Ramos (cell line): Measurements from ENCODE around the gene WDR37.

Experiments
- in situ Hi-C: fragments of 300-500 bp; cut with MboI; formaldehyde crosslinking; loops from one replicate; pipeline ENCODE4 v1.14.3; 2022; ENCODE audit warnings: low sequenced_read_pairs; ENCODE audit not compliant: unreplicated experiment

WDR37 gene

DNA sequence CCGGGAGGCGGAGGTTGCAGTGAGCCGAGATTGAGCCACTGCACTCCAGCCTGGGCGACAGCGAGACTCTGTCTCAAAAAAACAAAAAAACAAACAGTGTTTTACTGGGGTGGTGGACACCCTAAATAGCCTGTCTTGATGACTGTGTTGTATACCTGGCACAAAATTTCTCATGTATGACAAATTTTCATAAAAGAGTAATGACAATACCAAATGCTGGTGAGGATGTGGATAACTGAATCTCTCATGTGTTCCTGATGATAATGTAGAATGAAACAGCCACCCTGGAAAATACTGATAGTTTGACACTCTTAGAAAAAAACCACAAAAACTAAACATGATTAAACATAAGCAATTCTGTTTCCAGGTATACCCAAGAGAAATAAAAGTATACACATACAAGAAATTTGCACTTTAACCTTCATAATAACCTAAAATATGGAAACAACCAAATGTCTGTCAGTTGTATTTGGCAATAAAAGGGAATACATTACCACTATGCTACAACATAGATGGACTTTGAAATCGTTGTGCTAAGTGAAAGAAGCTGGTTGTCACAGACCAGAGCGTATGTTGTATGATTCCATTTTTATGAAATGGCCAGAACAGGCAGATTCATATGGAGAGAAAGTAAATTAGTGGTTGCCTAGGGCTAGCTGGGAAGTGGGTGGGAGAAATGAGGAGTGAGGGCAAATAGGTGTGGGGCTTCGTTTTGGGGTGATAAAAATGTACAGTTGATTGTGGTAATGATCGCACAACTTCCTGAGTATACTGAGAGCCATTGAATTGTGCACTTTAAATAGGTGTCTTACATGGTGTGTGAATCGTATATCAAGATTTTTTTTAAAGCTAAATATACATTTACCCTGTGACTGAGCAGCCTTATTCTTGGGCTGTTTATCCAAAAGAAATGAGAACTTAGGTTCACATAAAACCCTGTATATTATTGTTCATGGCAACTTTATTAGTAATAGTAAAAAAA lies 12.5 kb downstream of the WDR37 start:
- in situ Hi-C loops, result no loop called here

DNA sequence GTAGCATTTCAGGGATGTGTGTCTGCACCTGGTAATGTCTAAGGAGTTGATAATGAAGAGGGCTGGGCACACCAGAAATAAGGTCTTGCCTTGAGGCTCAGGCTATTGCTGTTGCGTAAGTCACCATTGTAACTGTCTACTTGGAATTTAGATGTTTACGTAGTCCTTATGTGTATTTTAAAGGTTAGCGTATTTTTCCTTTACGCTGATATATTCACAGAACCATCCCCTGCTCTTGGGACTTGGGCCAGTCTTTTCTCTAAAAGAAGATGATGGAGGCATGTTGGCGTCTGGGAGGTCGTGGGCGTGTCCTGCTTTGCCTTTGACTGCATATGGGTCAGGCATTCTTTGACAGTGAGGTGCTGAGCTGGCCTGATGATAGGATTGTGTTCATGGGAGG lies 14.7 kb downstream of the WDR37 start:
- in situ Hi-C loops, result no loop called here

DNA sequence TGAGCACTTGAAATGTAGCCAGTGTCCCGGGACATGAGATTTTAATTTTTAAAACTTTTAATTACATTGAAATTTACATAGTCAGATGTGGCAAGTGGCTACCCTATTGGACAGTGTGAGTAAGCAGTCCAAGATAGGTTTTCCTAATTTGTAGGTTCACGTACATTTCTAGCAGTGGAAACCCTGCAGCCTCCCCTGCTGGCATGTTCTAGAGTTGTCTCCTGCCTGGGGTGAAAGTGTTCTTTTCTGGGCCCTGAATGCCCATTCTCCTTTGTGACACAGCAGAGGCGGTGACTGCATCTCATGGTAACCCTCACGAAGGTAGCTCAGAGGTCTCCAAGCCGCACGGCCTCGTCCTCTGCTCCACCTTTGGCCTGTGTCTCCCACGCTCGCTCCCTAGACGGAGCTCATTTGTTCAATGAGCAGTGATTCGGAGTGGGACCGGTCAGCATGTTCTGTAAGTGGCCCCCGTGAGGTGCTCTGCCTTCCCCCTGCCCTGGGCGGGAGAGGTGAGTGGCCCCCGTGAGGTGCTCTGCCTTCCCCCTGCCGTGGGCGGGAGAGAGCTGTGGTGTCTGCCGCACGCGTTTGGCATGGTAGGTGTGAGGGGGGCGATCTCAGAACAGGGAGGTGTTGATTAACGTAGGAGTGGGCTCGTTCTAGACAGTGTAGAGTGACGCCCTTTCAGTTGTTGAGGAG lies 18.0 kb downstream of the WDR37 start:
- in situ Hi-C loops, result no loop called here

DNA sequence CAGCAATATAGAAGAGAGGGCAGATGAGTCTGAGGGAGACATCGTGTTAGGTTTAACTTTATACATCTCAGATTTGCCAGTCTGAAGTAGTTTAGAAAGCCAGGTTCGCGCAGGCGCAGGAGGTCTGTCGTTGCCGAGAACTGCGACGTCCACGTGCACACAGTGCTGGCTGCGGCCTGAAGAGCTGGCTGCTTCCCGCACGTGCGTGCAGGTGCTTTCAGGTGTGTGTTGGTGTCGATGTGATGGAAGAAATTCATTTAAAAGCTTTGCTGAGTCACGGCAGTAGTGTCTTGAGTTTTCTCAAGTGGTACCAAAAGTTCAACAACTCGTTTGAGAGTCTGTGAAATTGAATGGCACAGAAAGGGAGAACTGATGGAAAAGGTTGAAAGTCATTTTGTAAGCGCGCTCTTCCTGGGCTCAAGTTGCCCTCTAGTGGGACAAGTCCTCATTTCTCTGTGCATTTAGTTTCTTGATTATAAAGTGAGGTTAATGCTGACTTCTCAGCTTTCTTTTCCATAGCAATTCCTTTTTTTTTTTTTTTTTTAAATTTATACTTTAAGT lies 18.6 kb downstream of the WDR37 start:
- in situ Hi-C loops, result no loop called here

- in situ Hi-C loops, result no loop called here
Measured at GRCh38 chr10:1078668-1079067, 22.5 kb downstream of the WDR37 start.

- in situ Hi-C loops, result no loop called here
Measured at GRCh38 chr10:1083581-1083980, 27.4 kb downstream of the WDR37 start.

DNA sequence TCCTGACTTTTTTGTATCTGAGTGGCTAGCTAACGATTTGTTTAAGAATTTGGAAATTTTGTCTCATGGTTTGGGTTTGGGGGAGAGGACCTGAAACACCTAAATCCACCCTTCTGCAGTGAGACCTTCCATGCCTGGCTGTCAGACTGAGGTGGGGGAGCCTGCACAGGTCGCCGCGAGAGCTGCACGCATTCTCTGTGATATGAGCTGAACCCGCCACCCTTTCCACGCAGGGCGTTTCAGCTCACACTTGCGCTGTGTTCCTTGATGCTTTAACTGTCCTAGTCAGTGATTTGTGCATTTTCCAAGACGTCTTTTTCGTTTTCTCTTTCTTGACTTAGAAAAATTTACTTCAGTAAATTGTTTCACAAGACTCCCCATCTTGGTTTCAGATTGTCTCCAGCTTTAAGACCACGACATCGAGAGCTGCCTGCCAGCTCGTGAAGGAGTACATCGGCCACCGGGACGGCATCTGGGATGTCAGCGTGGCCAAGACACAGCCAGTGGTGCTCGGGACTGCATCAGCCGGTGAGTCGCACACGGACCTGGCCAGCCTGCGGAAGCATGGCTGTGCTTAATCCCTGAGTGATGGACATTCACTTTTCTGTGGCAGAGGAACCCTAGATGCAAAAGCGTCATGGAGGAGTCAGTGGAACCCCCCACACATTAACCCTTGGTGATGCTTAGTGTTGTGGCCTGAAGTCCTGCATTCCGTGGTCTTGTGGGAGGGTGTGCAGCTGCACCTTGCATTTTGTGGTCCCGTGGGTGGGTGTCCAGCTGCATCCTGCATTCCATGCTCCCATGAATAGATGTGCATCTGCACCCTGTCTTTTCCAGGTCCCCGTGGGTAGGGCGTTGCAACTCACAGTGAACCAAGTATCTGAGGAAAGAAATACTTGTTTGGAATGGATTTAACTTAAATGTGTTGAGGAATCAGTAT lies 28.1 kb downstream of the WDR37 start:
- in situ Hi-C loops, result no loop called here

- in situ Hi-C loops, result no loop called here
Measured at GRCh38 chr10:1085258-1085657, 29.1 kb downstream of the WDR37 start.

DNA sequence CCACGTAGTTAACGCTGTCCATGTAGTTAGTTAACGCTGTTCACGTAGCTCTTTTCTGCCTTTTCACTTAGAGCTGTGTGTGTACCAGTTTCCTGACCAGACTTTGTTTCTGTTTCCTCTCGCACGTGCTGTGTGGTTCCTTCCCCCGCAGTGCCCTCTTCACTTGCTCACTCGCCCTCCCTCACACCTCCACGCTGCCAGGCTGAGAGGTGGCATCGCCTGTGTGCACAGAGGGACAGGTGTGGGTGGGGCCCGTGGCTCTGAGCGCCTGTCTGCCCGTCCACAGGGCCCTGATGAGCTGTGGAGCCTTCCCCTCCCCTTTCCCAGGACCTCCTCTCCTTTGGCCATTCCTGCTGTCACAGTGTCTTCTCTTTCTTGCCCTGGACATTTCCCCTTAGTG lies 30.6 kb downstream of the WDR37 start:
- in situ Hi-C loops, result no loop called here

DNA sequence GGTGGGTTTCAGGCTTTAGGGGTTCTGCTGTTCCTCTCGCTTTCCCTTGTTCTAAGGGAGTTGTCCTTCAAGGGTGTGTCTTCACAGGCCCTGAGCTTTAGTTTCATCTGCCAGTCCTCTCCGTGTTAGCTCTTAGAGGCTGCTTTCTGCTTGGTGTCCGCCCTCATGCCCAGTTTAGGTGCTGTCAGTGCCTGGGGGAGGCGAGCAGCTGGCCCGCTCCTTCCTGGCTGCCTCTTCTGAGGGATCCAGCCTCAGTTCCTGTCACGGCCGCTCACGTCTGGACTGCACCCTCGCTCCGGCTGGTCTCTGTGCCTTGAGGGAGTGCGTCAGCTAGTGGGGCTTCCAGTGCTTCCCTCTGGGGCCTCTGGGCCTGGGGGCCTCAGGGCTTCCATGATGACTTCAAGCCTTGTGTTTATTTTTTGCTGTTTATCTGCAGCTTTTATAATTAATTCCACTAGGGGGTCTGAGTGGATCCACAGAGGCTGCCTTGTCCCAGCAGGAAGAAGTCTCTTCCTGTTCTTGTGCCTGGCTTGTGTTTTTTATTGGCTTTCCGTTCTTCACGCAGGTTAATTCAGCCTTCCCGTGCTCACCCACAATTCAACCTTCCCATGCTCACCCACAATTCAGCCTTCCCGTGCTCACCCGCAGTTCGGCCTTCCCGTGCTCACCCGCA lies 33.0 kb downstream of the WDR37 start:
- in situ Hi-C loops, result no loop called here

- in situ Hi-C loops, result no loop called here
Measured at GRCh38 chr10:1090696-1091095, 34.5 kb downstream of the WDR37 start.

DNA sequence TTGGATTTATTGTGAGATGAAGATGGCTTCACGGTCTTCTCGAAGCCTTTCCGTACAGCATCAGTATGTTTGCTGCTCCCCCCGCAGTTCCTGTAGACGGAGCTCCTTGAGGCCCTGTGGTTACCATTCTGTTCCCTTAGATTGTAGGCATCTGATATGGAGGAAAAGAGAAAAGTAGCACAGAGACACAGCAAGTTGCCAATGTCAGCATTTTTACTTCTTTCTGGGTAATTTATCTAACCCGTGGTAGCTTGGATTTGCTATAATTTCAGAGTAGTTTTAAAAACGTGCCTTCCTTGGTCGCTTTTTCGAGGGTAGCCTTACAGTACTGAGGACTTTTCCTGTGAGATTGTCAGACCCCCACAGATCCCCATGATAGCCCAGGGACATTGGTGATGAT lies 37.5 kb downstream of the WDR37 start:
- in situ Hi-C loops, result no loop called here

DNA sequence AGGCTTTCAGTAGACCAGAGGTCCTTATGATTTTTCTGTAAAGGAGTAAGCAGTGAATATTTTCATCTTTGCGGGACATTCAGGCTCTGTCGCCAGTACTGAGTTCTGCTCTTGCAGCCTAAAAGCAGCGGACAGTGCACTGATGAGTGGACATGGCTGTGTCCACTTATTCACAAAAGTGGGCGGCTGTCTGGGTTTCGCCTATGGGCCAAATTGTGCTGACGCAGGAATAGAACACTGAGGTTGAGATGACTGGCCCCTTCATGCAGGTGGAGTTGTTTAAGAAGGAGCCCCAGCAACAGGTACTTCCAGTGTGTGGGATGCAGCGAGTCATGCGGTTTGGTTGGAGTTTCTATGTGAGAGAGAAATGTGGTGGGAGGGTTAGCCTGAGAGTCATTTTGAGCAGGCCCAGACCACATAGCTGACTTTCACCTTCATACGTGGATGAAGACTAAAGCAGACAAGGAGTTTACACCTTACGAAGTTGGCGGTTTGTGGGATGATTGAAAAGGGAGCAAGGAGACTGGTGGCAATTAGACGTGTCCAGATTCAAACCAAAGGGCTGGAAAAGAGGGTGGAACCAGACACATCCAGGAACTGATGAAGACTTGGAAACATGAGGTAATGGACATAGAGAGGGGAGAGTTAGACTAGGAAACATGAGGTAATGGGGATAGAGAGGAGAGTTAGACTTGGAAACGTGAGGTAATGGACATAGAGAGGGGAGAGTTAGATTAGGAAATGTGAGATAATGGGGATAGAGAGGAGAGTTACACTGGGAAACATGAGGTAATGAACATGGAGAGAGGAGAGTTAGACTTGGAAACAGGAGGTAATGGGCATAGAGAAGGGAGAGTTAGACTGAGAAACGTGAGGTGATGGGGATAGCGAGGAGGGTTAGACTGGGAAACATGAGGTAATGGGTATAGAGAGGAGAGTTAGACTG lies 38.2 kb downstream of the WDR37 start:
- in situ Hi-C loops, result no loop called here

DNA sequence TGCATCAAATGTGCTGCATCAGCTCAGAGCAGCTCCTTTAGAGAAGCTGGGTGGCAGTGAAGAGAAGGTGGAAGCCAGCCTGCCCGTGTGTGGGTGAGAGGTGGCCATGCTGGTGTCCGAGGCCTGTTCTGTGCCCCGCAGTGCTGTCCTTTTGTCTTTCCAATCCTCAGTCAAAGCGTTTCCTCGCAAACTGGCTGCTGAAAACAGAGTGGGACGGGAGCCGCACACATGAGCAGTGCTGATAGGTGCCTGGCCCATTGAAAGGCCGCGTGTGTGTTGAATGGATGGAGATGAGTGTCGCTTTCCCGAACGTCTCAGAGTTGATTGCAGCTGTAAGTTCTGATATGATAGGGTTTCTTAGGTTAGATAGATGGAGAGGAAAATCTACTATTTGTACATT lies 39.3 kb downstream of the WDR37 start:
- in situ Hi-C loops, result no loop called here

DNA sequence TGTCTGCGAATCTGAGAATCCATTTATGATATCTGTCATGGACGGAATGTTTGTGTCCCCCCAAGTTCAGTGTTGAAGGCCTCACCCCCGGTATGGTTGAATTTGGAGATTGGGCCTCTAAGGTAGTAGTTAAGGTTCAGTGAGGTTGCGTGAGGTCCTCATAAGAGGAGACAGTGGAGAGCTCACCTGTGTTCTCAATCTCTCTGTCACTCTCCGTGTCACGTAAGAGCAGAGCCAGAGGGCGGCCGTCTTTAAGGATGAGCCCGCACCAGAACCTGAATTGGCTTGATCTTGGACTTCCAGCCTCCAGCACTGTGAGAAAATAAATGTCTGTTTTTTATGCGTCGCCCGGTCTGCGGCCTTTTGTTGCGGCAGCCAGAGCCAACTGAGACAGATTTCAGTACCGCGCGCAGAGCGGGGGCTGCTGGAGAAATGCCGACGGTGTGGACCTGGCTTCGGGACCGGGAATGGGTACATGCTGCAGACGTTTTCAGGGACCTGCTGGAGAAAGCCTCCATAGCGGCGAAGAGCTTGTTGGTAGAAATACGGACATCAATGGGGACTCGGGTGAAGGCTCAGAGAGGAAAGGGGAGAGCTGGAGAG lies 40.2 kb downstream of the WDR37 start:
- in situ Hi-C loops, result no loop called here

- in situ Hi-C loops, result no loop called here
Measured at GRCh38 chr10:1097436-1097835, 41.3 kb downstream of the WDR37 start.

DNA sequence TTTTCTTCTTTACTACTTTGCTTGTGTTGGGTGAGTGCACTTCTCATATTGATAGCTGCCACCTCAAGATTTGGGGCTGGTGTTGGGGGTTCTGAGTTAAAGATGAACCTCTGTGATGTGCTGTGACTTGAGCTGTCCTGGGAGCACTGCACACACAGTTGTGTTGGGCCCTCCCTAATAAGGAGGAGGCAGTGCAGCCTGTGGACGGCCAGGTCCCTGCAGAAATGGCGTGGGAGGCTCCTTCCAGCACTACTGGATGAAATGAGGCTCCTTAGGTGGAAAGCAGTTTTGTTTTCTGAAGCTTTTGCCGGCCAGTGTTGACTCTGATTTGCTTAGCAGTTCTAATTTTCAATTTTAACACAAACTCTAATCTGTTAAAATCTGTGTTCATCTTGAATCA lies 44.0 kb downstream of the WDR37 start:
- in situ Hi-C loops, result no loop called here

GRCh38 chr10:1100691-1101368 lies 44.6 kb downstream of the WDR37 start:
- in situ Hi-C loops, result no loop called here
